ENCODE results near the gene PCNX1.

The PCNX1 gene

GRCh38 chr14:71056168-71056567, 148.9 kb downstream of the PCNX1 start (continued):
- no peak for TF ChIP-seq ZBTB26 (tag by site-specific recombination; optimal IDR thresholded peaks at IDR 0.05)
- no peak for TF ChIP-seq ZNF10 (tag by site-specific recombination; IDR thresholded peaks at IDR 0.05)
- no peak for TF ChIP-seq ZNF473 (tag by site-specific recombination; IDR thresholded peaks at IDR 0.05)
- no peak for TF ChIP-seq ZBTB10 (tag by site-specific recombination; IDR thresholded peaks at IDR 0.05)
- no peak for TF ChIP-seq ZFP37 (tag by site-specific recombination; IDR thresholded peaks at IDR 0.05)
- TF ChIP-seq ZNF596 (tag by site-specific recombination; IDR thresholded peaks at IDR 0.05), result no peak
- no peak for TF ChIP-seq ZBTB20 (tag by site-specific recombination; IDR thresholded peaks at IDR 0.05)
- TF ChIP-seq BCL6B (tag by site-specific recombination; IDR thresholded peaks at IDR 0.05), result no peak
- TF ChIP-seq ZNF155 (tag by site-specific recombination; IDR thresholded peaks at IDR 0.05), result no peak
- no peak for TF ChIP-seq ZNF184 (tag by site-specific recombination; IDR thresholded peaks at IDR 0.05)
- TF ChIP-seq AEBP2 (tag by site-specific recombination; IDR thresholded peaks at IDR 0.05; ENCODE audit: borderline replicate concordance), result no peak
- no peak for TF ChIP-seq ZFHX2 (tag by site-specific recombination; conservative IDR thresholded peaks at IDR 0.05)

- Histone ChIP-seq H3K27ac (ENCODE audit: extremely low read depth, low read depth, low read length) (no peak overlapping the region), H3K4me1 (ENCODE audit: control insufficient read depth, insufficient read depth, low read length) (no peaks in the 10 kb centered on the region), H3K36me3 (ENCODE audit: control insufficient read depth in 2 of 2, insufficient read depth in 1 of 2, low read length in 2 of 2) (peaks cover 19 to 78% of the 10 kb centered on the region in 2 experiments), H3K4me3 (ENCODE audit: low read depth, low read length) (no peak overlapping the region), H3K9me3 (ENCODE audit: control insufficient read depth, insufficient read depth, low read depth, low read length) (no peaks in the 10 kb centered on the region)
- TF ChIP-seq ZNF521 (tag by site-specific recombination; IDR thresholded peaks at IDR 0.05) (no peak), SETDB1 (IDR thresholded peaks at IDR 0.05; ENCODE audit: insufficient read length, low read length) (no peak), REST (tag by site-specific recombination; IDR thresholded peaks at IDR 0.05) (no peak), ZNF169 (tag by site-specific recombination; IDR thresholded peaks at IDR 0.05) (no peak), ZNF488 (tag by site-specific recombination; IDR thresholded peaks at IDR 0.05) (no peak), MYNN (tag by site-specific recombination; IDR thresholded peaks at IDR 0.05; ENCODE audit: borderline replicate concordance) (no peak), ZBTB1 (tag by site-specific recombination; IDR thresholded peaks at IDR 0.05) (no peak), ZFP3 (tag by site-specific recombination; IDR thresholded peaks at IDR 0.05; ENCODE audit: low read depth) (no peak), RBAK (tag by site-specific recombination; IDR thresholded peaks at IDR 0.05) (no peak)
- CTCF ChIA-PET, result no interaction called here
- POLR2A ChIA-PET, result no interaction called here
Measured at GRCh38 chr14:71060274-71060673, 153.0 kb downstream of the PCNX1 start.

All from HEK293 (cell line).